ENCODE measurements around the gene SLC25A51. TPM values are rescaled to one million over a fixed set of nuclear protein-coding genes. Genes with fewer than 3 reads are reported as not detected.

The SLC25A51 gene
- total RNA-seq, 3 donors from 2014 or later, result 22.5 to 43.7 (median 30.8) TPM

GRCh38 chr9:37859043-37859442 is 44.9 kb downstream of the SLC25A51 start:
- no peaks in the 10 kb centered on the region for H3K4me1 ChIP-seq
- TF ChIP-seq POLR2AphosphoS5 (IDR thresholded peaks at IDR 0.05) (no peak), POLR2A (IDR thresholded peaks at IDR 0.05) (no peak)
- TF ChIP-seq, protein P1, sequence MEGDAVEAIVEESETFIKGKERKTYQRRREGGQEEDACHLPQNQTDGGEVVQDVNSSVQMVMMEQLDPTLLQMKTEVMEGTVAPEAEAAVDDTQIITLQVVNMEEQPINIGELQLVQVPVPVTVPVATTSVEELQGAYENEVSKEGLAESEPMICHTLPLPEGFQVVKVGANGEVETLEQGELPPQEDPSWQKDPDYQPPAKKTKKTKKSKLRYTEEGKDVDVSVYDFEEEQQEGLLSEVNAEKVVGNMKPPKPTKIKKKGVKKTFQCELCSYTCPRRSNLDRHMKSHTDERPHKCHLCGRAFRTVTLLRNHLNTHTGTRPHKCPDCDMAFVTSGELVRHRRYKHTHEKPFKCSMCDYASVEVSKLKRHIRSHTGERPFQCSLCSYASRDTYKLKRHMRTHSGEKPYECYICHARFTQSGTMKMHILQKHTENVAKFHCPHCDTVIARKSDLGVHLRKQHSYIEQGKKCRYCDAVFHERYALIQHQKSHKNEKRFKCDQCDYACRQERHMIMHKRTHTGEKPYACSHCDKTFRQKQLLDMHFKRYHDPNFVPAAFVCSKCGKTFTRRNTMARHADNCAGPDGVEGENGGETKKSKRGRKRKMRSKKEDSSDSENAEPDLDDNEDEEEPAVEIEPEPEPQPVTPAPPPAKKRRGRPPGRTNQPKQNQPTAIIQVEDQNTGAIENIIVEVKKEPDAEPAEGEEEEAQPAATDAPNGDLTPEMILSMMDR (IDR thresholded peaks at IDR 0.05), result no peak
- intact Hi-C loops (cut with DNase I; ENCODE audit: low total_unique reads), result no loop called here

GRCh38 chr9:37856551-37856950 is 47.4 kb downstream of the SLC25A51 start:
- H3K4me3 ChIP-seq, result no peak overlapping the region
- TF ChIP-seq POLR2AphosphoS5 (IDR thresholded peaks at IDR 0.05), result no peak
- no peak for TF ChIP-seq POLR2A (IDR thresholded peaks at IDR 0.05)
- TF ChIP-seq, protein P1 (IDR thresholded peaks at IDR 0.05), result no peak
- no peaks in the 10 kb centered on the region for H3K27me3 ChIP-seq
- DNase-seq (ENCODE audit: low spot score in 2 of 2), result no peak
- H3K9me3 ChIP-seq, result no peaks in the 10 kb centered on the region
- no peak overlapping the region for H3K27ac ChIP-seq
- intact Hi-C loops (cut with DNase I; ENCODE audit: low total_unique reads), result no loop called here
- H3K4me1 ChIP-seq, result no peaks in the 10 kb centered on the region
- no peaks in the 10 kb centered on the region for H3K36me3 ChIP-seq

More at GRCh38 chr9:37859043-37859442, 44.9 kb downstream of the SLC25A51 start:
- Histone ChIP-seq H3K27ac (no peak overlapping the region), H3K36me3 (no peaks in the 10 kb centered on the region), H3K4me3 (no peak overlapping the region), H3K9me3 (no peaks in the 10 kb centered on the region), H3K27me3 (no peaks in the 10 kb centered on the region)
- DNase-seq (ENCODE audit: low spot score in 2 of 2), result no peak

GRCh38 chr9:37852222-37852621 is 51.7 kb downstream of the SLC25A51 start:
- no peaks in the 10 kb centered on the region for H3K4me1 ChIP-seq
- H3K36me3 ChIP-seq, result no peaks in the 10 kb centered on the region
- H3K27ac ChIP-seq, result no peak overlapping the region
- intact Hi-C loops (cut with DNase I; ENCODE audit: low total_unique reads), result no loop called here
- no peaks in the 10 kb centered on the region for H3K9me3 ChIP-seq
- no peak overlapping the region for H3K4me3 ChIP-seq
- no peak for DNase-seq (ENCODE audit: low spot score in 2 of 2)
- TF ChIP-seq, protein P1 (IDR thresholded peaks at IDR 0.05), result no peak
- TF ChIP-seq POLR2AphosphoS5 (IDR thresholded peaks at IDR 0.05) (no peak), POLR2A (IDR thresholded peaks at IDR 0.05) (no peak)
- H3K27me3 ChIP-seq, result no peaks in the 10 kb centered on the region

- no peaks in the 10 kb centered on the region for H3K9me3 ChIP-seq
- H3K4me1 ChIP-seq, result no peaks in the 10 kb centered on the region
- no peak for TF ChIP-seq POLR2AphosphoS5 (IDR thresholded peaks at IDR 0.05)
- TF ChIP-seq, protein P1 (IDR thresholded peaks at IDR 0.05), result no peak
- no peak overlapping the region for H3K27ac ChIP-seq
- H3K4me3 ChIP-seq, result no peak overlapping the region
- no peaks in the 10 kb centered on the region for H3K36me3 ChIP-seq
- no peak for DNase-seq (ENCODE audit: low spot score in 2 of 2)
- intact Hi-C loops (cut with DNase I; ENCODE audit: low total_unique reads), result no loop called here
- no peaks in the 10 kb centered on the region for H3K27me3 ChIP-seq
These were observed 63.2 kb downstream of the SLC25A51 start for GRCh38 chr9:37840560-37841194.

DNA sequence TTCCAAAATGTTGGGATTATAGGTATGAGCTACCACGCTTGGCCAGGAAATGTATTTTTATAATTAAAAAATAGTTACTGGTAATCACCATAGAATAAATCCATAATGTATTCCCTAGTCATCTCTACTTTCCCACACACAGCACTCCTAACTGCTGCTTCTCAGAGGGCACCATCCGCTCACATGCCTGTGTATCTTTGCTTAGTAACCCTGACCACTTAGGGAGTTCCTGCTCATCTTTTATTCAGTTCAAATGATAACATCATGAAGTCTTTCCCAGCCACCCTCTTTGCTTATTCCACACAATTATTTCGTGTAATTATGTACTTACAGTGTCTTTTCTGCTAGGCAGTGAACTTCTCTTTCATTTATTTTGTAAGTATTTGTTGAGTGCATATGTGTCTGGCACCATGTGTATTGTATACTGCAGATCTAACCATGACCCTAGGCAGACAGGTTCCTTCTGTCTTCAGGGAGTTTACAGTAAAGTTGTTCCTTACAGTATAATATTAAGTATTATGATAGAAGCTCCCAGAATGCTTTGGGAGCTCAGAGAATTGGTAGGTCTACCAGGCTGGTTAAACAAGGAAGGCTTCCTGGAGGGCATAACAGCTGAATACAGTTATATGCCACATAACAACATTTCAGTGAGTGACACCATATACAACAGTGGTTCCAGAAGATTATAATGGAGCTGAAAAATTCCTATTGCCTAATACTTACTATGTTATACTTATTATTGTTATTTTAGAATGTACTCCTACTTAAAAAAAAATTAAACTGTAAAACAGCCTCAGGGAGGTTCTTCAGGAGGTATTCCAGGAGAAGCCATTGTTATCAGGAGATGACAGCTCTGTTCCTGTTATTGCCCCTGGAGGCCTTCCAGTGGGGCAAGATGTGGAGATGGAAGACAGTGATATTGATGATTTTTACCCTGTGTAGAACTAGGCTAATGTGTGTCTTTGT is 64.1 kb downstream of the SLC25A51 start:
- H3K4me1 ChIP-seq, result no peaks in the 10 kb centered on the region
- H3K27ac ChIP-seq, result no peak overlapping the region
- H3K27me3 ChIP-seq, result no peaks in the 10 kb centered on the region
- DNase-seq (ENCODE audit: low spot score in 2 of 2), result no peak
- H3K9me3 ChIP-seq, result no peaks in the 10 kb centered on the region
- TF ChIP-seq POLR2A (IDR thresholded peaks at IDR 0.05) (no peak), POLR2AphosphoS5 (IDR thresholded peaks at IDR 0.05) (no peak)
- TF ChIP-seq, protein P1 (IDR thresholded peaks at IDR 0.05), result no peak
- H3K4me3 ChIP-seq, result no peak overlapping the region
- intact Hi-C loops (cut with DNase I; ENCODE audit: low total_unique reads), result no loop called here
- no peaks in the 10 kb centered on the region for H3K36me3 ChIP-seq

Measured in breast epithelium (tissue), 4 donors.